GM19328 (cell line): Measurements from ENCODE around the gene MRPL21.
"Not testable (repeated sequence)": the region's sequence is repeated elsewhere in the genome, so short reads cannot be mapped to it uniquely, and the experiment has no call there.

Experiments
- ATAC-seq: cut with Tn5 transposase; IDR thresholded peaks from one replicate; pipeline ENCODE4 v1.9.1; 2021; ENCODE audit warnings: mild to moderate bottlenecking, moderate library complexity; ENCODE audit not compliant: unreplicated experiment

The MRPL21 gene

GRCh38 chr11:68914761-68915160 lies 11.1 kb upstream of the MRPL21 start:
- ATAC-seq: no peak

GRCh38 chr11:68913188-68913587 lies 9.6 kb upstream of the MRPL21 start:
- no peak for ATAC-seq

GRCh38 chr11:68912254-68912653 lies 8.6 kb upstream of the MRPL21 start:
- ATAC-seq: no peak

- no peak for ATAC-seq
Measured at GRCh38 chr11:68911731-68912130, 8.1 kb upstream of the MRPL21 start.

GRCh38 chr11:68910965-68911364 lies 7.3 kb upstream of the MRPL21 start:
- ATAC-seq: no peak

- no peak for ATAC-seq
Measured at GRCh38 chr11:68908273-68908672, 4.6 kb upstream of the MRPL21 start.

- ATAC-seq: no peak
Measured at GRCh38 chr11:68905421-68906360, 2.1 kb upstream of the MRPL21 start.

GRCh38 chr11:68904248-68904847 lies 716 bp upstream of the MRPL21 start:
- ATAC-seq: no peak

GRCh38 chr11:68900835-68901381 lies 2.7 kb downstream of the MRPL21 start:
- ATAC-seq: no peak

- ATAC-seq: no peak
Measured at GRCh38 chr11:68897441-68897840, 6.2 kb downstream of the MRPL21 start.

GRCh38 chr11:68896171-68896959 lies 7.3 kb downstream of the MRPL21 start:
- ATAC-seq: no peak

GRCh38 chr11:68893282-68893681 lies 10.3 kb downstream of the MRPL21 start:
- ATAC-seq: no peak

GRCh38 chr11:68892576-68892975 lies 11.1 kb downstream of the MRPL21 start:
- no peak for ATAC-seq

GRCh38 chr11:68891351-68891948 lies 12.2 kb downstream of the MRPL21 start:
- no peak for ATAC-seq

- ATAC-seq: no peak
Measured at GRCh38 chr11:68890490-68891231, 13.0 kb downstream of the MRPL21 start.

GRCh38 chr11:68889948-68890446 lies 13.6 kb downstream of the MRPL21 start:
- no peak for ATAC-seq

- not testable (repeated sequence) for ATAC-seq
Measured at GRCh38 chr11:68884827-68885226, 18.8 kb downstream of the MRPL21 start.

- no peak for ATAC-seq
Measured at GRCh38 chr11:68882391-68882790, 21.2 kb downstream of the MRPL21 start.

- ATAC-seq: no peak
Measured at GRCh38 chr11:68881320-68881719, 22.3 kb downstream of the MRPL21 start.

- no peak for ATAC-seq
Measured at GRCh38 chr11:68880851-68881250, 22.8 kb downstream of the MRPL21 start.
